Inferior parietal cortex (tissue), 1 donor: ENCODE measurements around the gene PDE4D.
A peak's percentile ranks its signal among the peaks of the same experiment; 100 is the strongest.
"Not testable (repeated sequence)": the region's sequence is repeated elsewhere in the genome, so short reads cannot be mapped to it uniquely, and the experiment has no call there.

Source experiments
- DNase-seq: peaks from one replicate; pipeline ENCODE4 v3.0.0-alpha.2; 2016; ENCODE audit errors: extremely low spot score

Gene PDE4D

DNA sequence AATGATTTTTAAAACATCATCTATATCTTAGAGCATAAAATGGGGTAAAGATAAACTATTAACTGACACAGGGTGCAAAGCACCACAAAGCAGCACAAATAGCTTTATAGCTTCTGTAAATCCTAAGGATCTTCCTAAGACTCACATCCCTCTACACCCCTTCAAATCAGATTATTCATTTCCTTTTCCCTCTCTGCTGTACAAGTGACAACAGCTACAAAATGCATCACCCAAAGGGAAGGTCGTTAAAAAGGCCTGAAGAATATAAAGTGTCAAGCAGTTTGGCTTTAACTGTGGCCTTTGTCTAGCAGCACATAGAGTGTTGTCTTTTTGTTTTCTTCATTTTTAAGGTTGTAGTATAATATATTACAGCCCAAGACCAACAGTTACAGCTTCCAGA is 422.1 kb downstream of the PDE4D start:
- DNase-seq = no peak

DNA sequence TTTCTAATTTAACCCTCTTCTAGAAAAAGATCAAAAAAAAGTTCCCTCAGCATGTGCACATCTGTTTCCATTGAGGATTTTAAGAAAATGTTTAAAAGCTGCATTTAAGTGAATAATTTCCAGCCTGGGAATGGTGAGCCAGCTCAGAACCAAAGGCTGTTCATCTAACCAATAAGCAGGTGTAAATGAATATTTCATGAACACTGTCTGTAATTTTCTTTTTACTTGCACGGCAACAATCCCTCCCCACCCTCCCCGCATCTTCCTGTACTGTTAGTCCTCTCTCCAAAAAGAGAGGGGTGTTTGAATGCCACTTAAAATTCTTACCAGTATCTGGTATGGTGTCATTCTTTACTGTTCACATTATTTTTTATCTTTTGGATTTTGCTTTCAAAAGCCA is 425.6 kb downstream of the PDE4D start:
- DNase-seq = no peak

DNA sequence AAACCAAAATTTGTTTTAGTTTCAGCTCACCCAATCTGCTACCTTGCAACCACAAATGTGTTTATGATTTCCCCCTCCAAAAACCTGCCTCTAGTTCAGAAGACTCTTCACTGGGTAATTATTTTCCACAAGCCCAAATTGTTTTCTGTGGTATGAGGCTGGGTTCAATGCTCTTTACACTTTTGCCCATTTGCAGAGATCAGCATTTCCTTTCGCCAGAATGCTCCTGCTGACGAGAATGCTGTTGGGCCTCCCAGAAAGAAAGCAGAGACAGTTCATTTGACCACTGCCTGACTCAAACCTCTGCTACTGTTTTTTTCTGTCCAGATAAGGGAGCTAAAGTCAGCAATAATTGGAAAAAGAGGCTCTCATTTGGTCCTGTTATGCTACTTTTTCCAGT is 427.3 kb downstream of the PDE4D start:
- DNase-seq = no peak

DNA sequence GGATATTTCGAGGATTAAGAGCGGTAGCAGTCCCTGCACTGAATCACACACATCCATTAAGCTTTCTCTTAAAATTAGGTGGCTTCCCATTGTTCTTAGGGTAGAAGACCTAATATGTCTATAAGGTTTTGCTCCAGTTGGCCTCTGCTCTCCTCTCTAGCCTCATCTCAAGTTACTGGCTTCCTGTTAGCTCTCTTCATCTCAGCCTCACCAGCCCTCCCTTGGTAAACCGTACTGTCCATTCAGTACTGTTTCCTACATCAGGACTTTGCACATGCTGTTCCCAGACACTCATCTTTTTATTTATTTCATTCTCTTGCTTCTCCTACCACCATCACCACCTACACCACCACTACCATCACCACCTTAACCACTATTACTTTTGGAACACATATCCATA is 428.6 kb downstream of the PDE4D start:
- no peak for DNase-seq

DNA sequence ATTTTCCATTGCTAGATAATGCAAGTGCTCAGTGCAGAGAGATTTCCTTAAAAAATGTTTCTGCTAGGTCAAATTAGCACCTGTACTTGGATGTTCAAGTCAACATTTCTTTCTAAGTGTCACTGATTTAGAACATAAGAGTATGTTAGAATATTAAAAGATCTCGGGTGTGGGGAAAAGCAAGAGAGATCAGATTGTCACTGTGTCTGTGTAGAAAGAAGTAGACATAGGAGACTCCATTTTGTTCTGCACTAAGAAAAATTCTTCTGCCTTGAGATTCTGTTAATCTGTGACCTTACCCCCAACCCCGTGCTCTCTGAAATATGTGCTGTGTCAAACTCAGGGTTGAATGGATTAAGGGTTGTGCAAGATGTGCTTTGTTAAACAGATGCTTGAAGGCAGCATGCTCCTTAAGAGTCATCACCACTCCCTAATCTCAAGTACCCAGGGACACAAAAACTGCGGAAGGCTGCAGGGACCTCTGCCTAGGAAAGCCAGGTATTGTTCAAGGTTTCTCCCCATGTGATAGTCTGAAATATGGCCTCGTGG is 429.8 kb downstream of the PDE4D start:
- not testable (repeated sequence) for DNase-seq

DNA sequence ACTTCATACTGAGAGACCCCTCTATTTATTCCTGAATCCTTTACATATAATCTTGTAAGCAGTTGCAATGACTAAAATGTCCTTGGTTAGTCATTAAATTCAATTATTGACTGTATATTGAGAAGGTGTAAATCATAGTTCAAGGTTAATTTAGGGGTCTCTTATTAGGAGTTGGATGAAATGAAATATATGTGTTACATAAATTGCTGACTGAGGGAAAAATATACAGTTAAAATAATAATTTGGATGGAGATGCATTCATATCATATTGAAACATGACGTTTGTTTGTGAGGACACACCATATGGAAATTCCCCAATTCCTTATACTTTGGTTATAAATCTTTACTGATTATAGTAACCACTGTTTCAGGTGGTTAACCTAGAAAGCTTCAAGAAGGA is 430.6 kb downstream of the PDE4D start:
- no peak for DNase-seq

DNA sequence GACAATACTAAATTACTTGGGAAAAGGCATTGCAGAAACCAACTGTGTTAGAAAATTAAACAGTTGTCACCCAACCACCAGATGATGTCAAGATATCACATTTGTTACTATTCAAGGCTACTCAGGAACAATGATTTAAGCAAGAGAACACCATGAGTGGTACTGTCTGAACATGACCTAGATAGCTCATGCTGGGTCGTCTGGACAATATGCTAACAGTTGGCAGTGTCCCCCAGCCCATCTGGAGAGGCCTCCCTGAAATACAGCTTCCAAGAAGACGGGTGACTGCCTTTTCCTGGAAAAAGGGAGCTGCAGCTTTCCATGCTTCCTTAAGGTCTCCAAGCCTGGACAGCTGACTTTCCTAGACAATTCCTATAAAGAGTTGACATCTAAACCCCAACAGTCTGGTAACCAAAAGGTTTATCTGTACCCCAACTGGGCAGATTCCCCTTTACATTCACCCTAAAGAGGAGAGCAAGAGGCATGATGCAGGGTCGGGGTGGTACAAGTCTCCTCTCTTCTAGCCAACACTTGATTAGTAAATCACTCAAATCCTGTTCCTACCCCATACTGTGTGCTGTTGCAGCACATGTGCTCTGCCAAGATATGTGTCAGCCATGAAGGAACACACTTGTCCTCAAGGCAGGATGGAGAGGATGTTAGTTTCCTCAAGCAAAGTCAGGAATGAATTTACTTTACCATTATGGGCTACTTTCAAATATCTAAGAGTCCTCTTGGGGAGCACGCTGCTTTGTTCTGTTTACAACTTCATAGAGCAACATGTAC is 433.0 kb downstream of the PDE4D start:
- no peak for DNase-seq

DNA sequence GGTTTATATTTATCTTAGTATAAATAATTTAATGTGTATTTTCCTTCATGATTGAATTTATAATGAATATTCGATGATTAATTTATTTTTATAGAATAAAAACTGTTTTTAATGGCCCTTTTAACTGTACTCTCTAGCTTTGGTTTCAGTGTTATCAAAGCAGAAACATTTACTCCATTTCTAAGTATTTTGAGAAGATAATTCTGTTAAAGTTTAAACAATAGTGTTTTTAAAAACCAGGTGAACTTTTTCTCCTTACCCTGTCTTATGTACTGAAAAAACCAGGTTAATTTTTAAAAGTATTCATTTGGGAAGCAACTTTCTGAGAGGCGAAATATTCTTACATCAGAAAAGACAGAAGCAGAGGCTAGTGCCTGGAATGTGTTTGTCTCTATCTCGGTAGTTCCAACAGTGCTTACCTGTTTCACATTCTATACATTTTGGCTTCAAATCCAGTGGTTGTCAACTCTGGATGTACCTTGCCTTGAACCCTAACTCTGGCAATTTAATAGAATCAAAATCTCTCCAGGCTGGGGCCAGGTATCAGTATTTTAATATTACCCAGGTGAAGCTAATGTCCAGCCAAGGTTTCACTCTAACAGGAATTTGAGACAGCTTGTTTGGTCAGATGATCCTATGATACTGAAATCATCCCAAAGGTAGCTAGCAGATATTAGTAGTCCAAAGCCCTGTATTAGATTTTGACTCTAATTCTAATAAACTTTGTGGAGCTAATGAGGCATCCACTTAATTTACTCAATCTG is 434.4 kb downstream of the PDE4D start:
- DNase-seq = no peak

DNA sequence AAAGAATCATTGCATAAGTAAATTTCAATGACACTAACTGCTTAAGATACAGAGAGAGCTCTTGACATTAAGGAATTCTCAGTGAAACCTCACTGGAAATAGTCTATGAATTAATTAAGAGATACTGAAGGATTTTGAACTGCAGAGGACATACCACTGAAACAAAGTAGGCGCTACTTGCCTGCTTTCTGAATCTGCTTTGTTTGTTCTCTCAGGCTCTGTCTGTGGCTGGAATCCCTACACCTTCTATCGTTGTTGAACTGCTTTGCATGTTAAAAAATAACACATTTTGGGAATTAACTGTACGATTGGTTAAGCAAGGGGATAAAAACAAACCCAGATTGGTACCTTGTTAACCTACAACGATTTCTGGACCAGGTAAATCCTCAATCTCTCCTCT is 435.2 kb downstream of the PDE4D start:
- DNase-seq = no peak

DNA sequence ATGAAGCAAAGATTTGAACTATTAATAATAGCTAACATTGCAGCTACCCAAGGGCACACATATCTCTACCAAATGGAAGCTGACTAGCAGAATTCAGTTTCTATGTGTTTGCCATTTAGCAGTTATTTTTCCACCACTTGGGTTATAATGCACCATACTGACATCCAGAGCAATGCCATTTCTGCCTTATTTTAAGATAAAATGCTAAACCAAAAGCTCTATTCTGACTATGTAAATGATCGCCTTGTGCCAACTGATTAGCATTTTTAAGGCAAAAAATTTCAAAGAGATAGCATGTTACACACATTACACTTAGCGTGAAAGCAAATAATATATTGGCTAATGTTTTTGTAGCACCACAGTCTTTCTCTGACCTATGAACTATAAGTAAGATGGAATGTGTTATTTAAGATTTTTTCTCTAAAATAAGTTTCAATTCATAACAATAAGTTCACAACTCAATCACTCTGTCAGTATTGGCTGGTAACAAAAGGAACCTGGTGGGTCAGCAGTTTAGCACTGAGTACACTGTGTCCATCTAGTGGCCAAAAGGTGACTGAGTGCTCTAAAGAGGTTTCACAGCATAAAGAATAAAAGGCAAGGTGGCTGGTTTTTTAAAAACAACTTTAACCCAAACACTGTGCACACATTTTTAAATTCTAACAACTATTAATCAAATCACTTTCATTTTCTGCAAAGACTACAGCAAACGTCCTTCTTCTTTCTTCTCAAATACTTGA is 443.5 kb downstream of the PDE4D start:
- DNase-seq = no peak

DNA sequence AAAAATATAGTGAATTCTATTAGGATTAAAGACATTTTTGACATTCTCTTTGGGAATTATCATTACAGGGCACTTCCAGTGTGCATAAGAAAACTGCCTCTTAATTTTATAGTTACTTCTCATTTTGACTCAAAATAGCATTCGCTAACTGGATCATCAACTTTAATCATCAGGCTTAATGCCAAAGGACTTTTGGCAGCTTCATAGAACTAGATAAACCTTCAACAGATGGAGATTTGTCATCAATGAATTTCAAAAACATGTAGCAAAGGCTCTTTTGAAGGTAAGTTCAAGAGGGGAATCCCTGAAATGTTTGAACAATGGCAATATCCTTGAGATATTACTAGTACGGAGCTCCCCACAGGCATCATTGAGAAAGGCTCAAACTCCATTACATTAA is 447.2 kb downstream of the PDE4D start:
- DNase-seq = no peak

DNA sequence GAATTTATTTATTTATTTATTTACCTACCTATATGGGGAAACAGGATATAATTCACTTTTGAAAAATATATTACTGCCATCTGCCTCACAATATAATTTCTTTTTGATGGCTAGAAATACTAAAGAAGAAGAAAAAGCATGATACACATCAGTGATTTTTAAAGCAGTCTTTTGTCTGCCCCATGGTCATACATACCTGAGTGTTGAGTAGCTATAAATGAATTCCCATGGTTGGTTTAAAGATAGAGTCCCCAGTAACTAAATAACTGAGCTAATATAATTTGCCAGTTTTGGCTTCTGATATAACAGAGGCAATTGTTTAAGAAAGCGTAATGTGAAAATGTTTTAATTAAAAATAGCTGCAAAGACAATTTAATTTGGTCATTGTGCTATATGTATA is 447.8 kb downstream of the PDE4D start:
- no peak for DNase-seq

DNA sequence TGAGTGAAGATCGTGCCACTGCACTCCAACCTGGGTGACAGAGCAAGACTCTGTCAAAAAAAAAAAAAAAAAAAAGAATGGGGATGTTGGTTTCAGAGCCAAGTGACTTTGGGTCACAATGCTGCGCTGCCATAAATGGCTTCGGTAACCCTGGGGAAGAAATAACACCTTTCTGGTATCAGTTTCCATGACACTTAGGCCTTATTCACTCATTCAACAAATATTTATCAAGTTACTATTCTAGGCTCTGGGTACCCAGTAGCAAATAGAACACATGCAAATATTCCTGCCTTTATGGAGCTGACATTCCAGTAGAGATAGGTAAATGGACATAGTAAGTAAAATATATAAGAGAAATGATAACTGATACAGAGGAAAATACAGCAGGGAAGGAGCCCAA is 454.2 kb downstream of the PDE4D start:
- no peak for DNase-seq

DNA sequence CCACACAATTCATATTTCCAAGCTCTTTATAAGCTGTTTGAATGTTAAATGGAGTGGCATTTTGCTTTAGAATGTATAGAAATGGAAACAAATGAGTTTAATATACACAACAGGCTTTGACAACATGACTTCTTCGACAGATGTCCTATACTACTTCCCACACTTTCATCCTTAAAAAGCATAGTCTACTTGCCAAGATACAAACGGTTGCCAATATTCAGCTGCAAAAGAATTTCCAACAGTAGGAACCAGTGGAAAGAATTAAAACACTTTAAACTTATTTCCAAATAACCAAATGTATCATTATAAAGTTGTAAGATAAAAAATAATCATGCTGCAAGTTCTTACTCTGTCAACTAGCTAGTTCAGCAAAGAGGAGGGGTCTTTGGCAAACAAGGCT is 456.4 kb downstream of the PDE4D start:
- peak; percentile 46 for DNase-seq

DNA sequence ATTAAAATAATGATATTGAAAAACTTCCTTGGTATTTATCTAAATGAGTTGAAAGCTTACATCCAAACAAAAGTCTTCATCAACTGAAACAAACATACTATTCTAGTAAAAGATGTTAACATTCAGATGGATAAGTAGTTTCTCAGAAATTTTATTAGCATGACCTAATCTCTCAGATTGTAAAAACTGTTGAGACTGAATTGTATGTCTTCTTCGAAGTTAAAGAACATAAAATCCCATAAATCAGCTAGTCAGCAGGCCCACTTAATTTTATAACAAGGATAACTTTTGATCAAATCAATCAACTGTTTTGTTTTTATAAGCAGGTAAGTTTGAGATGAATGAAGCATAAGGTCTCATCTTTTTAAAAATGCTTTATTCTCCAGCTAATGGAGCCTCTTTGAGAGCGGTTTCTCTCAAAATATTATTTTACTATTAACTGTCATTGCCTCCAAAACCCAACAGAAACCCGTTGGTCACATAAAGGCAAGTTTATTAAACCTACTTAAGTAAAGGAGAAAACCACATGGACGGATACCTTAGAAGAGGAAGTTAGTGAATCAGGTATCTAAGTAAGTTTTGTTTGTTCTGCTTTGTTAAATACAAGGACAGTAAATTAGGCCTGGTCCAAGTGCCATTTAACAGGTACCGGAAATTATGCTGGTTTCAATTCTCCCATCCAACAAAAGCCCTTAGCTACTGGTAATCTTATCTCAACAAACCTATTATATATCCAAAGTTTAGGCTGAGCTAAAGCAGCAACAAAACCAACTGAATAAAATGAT is 457.0 kb downstream of the PDE4D start:
- DNase-seq = no peak

DNA sequence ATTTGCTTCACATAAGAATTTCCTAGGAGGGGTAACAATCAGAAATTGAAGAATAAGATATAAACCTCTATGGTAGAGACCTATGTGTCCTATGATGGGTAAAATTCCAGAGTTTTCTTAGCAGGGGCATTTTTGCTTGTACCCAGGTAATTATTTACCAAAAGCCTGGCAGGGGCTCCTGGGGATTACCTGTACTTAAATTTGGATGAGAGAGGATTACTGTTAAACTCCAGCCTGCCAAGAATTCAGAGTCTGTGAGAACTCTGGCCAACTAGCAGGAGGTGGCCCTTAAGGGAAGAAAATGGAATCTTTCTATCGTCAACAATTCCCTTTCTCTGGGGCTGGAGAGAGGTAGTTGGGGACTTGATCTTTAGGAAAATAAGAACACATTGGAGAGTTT is 460.4 kb downstream of the PDE4D start:
- DNase-seq = no peak

DNA sequence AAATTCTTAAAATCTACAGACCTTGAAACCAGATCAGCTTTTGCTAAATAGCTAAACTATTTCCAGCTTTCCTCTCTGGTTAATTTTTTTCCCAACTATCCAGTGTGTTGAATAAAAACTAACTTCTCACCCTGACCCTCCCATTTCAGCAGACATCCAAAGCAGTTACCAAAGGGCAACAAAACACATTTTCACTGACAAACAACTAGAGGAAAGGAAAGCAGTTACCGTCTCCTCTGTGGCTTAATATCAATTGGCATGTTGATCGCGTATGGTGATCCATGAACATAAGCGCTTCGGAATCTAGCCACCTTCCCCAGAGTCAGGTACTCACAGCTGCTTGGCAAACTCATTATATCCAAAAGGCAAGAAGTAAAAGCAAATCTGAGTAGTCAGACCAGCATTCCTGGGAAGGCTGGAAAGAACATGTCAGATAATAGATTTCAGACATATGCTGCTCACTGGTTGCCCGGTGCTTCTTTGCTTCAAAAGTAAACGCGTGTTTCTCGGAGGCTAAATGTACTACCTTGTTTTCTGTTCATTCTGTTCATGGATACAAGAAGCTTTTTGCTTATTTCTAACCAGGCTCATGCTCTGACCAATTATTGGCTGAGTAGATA is 463.4 kb downstream of the PDE4D start:
- no peak for DNase-seq

DNA sequence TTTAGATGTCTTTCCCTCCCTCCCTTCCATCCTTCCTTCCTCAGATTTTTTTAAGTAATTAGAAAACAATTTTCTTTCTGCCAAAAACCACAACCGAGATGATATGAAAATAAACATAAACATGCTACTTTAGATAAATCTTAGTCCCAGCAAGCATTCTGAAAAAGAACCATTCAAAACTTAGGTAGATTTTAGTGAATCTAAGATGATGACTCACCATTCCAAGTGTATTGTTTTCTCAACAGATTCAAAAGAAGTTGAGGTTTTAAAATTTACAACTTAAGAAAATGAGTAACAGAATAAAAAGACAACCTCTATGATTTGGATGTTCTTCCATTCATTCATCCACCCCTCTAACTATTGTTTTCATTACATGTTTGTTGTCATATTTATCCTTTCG is 465.1 kb downstream of the PDE4D start:
- DNase-seq = no peak

DNA sequence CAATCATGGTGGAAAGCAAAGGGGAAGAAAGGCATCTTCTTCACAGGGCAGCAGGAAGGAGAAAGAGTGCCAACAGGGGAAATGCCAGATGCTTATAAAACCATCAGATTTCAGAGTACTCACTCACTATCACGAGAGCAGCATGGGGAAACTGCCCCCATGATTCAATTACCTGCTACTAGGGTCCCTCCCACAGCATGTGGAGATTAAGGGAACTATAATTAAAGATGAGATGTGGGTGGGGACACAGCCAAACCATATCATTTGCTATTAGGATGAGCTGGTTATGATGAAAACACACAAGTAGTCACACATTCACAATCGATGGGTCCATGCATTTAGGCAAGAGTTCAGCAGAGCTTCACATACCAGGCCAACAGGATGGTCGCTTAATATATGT is 469.0 kb downstream of the PDE4D start:
- DNase-seq = no peak

DNA sequence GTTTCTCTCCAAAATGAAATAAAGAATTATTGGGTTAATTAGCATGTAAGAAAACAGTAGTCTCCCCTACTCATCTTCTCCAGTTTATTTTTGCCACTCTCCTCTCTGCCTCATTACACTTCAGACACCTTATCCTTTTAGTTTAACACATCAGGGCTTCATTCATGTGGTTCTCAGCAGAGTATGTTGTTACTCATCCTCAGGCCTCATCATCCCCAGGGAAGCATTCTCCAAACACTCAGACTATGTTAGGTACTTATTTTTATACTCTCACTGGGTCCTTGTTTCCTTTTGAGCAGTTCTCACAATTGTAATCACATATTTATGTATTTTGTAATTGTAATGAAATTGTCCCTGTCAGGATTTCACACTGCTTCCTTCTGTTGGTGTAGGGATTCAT is 470.5 kb downstream of the PDE4D start:
- no peak for DNase-seq
